ENCODE measurements around the gene ADAM12. TPM values are rescaled to one million over a fixed set of nuclear protein-coding genes. Genes with fewer than 3 reads are reported as not detected.

Gene ADAM12
- total and polyA plus RNA-seq, 2 experiments from 2014 or later: 0.13 to 0.87 TPM

DNA sequence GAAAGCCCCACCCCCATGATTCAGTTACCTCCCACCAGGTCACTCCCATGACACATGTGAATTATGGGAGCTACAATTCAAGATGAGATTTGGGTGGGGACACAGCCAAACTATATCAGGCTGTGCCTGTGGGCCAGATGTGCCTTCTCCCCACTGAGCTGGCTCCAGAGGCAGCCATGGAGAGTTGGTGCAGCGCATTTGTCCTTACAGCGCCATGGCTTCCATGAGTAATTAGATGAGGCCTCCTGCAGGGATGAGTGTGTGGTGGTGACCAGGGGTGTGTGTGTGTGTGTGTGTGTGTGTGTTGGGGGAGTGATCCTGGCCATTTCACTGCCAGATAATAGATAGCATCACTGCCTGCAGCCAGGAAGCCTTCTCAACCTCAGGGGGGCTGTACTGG lies 397.3 kb downstream of the ADAM12 start (continued):
- no peak for TF ChIP-seq ZNF331 (CRISPR knock-in tag; IDR thresholded peaks at IDR 0.05; ENCODE audit: low read depth)

DNA sequence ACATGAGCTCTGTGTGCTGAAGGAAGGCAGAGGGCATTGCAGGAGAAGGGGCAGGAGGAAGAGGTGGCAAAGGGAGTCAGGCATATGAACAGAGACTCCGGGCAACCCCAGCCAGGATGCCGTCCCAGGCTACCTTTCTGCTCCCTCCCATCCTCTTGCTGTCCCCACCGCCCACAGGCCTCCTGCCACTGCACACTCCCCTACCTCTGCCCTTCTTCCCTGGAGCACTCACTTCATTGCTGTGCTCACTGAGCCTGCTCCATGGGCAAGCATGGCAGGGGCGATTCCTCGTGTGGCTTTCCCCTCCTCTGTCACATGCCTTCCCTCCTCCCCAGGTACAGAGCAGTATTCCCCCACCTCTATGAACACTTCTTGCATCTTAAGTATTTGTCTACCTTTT lies 398.5 kb downstream of the ADAM12 start:
- TF ChIP-seq EZH2 (IDR thresholded peaks at IDR 0.05; ENCODE audit: low read depth, unreplicated experiment) (no peak), STAT1 (IDR thresholded peaks at IDR 0.05; ENCODE audit: unreplicated experiment) (no peak), ZNF114 (CRISPR knock-in tag; IDR thresholded peaks at IDR 0.05) (no peak), CREB1 (CRISPR knock-in tag; IDR thresholded peaks at IDR 0.05; ENCODE audit: low read depth) (no peak), NANOG (IDR thresholded peaks at IDR 0.05; ENCODE audit: borderline replicate concordance) (no peak), JUNB (IDR thresholded peaks at IDR 0.05; ENCODE audit: unreplicated experiment) (no peak)
- TF ChIP-seq, protein P1, sequence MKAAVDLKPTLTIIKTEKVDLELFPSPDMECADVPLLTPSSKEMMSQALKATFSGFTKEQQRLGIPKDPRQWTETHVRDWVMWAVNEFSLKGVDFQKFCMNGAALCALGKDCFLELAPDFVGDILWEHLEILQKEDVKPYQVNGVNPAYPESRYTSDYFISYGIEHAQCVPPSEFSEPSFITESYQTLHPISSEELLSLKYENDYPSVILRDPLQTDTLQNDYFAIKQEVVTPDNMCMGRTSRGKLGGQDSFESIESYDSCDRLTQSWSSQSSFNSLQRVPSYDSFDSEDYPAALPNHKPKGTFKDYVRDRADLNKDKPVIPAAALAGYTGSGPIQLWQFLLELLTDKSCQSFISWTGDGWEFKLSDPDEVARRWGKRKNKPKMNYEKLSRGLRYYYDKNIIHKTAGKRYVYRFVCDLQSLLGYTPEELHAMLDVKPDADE (IDR thresholded peaks at IDR 0.05): no peak
- TF ChIP-seq, protein P2, sequence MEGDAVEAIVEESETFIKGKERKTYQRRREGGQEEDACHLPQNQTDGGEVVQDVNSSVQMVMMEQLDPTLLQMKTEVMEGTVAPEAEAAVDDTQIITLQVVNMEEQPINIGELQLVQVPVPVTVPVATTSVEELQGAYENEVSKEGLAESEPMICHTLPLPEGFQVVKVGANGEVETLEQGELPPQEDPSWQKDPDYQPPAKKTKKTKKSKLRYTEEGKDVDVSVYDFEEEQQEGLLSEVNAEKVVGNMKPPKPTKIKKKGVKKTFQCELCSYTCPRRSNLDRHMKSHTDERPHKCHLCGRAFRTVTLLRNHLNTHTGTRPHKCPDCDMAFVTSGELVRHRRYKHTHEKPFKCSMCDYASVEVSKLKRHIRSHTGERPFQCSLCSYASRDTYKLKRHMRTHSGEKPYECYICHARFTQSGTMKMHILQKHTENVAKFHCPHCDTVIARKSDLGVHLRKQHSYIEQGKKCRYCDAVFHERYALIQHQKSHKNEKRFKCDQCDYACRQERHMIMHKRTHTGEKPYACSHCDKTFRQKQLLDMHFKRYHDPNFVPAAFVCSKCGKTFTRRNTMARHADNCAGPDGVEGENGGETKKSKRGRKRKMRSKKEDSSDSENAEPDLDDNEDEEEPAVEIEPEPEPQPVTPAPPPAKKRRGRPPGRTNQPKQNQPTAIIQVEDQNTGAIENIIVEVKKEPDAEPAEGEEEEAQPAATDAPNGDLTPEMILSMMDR (conservative IDR thresholded peaks at IDR 0.05; ENCODE audit: low read depth in 2 of 2): no peak

GRCh38 chr10:125985557-125986240 lies 402.6 kb downstream of the ADAM12 start:
- Mint-ChIP-seq H3K4me3 (no peak overlapping the region), H3K4me1 (peaks cover 11% of the 10 kb centered on the region), H3K27ac (no peak overlapping the region), H3K36me3 (ENCODE audit: low read depth) (peaks cover 2% of the 10 kb centered on the region; the same call in 1 of the 3 replicates), H3K9me3 (peaks cover 7% of the 10 kb centered on the region; the same call in 2 of the 3 replicates), H3K27me3 (ENCODE audit: insufficient read depth, low read depth, poor library complexity) (no peaks in the 10 kb centered on the region)
- Histone ChIP-seq H3K9me2 (ENCODE audit: insufficient read depth) (peaks cover 6% of the 10 kb centered on the region; the same call in 1 of the 2 replicates), H3K4me2 (no peak overlapping the region), H2AFZ (no peak overlapping the region), H3K79me2 (replicated peaks; ENCODE audit: insufficient read depth) (no peaks in the 10 kb centered on the region), H3K4me3 (no peak overlapping the region), H4K20me1 (replicated peaks; ENCODE audit: insufficient read depth) (no peaks in the 10 kb centered on the region), H3K36me3 (ENCODE audit: insufficient read depth) (no peaks in the 10 kb centered on the region), H3F3A (replicated peaks; ENCODE audit: low read depth) (no peaks in the 10 kb centered on the region), H3K27ac (ENCODE audit: low read depth) (no peak overlapping the region), H3K4me1 (ENCODE audit: insufficient read depth) (peaks cover 5% of the 10 kb centered on the region; the same call in 1 of the 2 replicates), H3K27me3 (ENCODE audit: insufficient read depth) (no peaks in the 10 kb centered on the region)
- DNase-seq (ENCODE audit: low spot score): no peak
- no peak for ATAC-seq
- TF ChIP-seq NANOG (IDR thresholded peaks at IDR 0.05; ENCODE audit: borderline replicate concordance) (no peak), STAT1 (IDR thresholded peaks at IDR 0.05; ENCODE audit: unreplicated experiment) (no peak)
- TF ChIP-seq, protein P3, sequence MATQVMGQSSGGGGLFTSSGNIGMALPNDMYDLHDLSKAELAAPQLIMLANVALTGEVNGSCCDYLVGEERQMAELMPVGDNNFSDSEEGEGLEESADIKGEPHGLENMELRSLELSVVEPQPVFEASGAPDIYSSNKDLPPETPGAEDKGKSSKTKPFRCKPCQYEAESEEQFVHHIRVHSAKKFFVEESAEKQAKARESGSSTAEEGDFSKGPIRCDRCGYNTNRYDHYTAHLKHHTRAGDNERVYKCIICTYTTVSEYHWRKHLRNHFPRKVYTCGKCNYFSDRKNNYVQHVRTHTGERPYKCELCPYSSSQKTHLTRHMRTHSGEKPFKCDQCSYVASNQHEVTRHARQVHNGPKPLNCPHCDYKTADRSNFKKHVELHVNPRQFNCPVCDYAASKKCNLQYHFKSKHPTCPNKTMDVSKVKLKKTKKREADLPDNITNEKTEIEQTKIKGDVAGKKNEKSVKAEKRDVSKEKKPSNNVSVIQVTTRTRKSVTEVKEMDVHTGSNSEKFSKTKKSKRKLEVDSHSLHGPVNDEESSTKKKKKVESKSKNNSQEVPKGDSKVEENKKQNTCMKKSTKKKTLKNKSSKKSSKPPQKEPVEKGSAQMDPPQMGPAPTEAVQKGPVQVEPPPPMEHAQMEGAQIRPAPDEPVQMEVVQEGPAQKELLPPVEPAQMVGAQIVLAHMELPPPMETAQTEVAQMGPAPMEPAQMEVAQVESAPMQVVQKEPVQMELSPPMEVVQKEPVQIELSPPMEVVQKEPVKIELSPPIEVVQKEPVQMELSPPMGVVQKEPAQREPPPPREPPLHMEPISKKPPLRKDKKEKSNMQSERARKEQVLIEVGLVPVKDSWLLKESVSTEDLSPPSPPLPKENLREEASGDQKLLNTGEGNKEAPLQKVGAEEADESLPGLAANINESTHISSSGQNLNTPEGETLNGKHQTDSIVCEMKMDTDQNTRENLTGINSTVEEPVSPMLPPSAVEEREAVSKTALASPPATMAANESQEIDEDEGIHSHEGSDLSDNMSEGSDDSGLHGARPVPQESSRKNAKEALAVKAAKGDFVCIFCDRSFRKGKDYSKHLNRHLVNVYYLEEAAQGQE (IDR thresholded peaks at IDR 0.05; ENCODE audit: unreplicated experiment): no peak

More for the DNA sequence above, 398.5 kb downstream of the ADAM12 start:
- no peaks in the 10 kb centered on the region for H3K27me3 Mint-ChIP-seq (ENCODE audit: insufficient read depth, low read depth, poor library complexity)
- Histone ChIP-seq H3K27ac (ENCODE audit: low read depth) (no peak overlapping the region), H3K4me1 (ENCODE audit: insufficient read depth) (no peaks in the 10 kb centered on the region), H3K27me3 (ENCODE audit: insufficient read depth) (no peaks in the 10 kb centered on the region), H2AFZ (no peak overlapping the region), H3F3A (replicated peaks; ENCODE audit: low read depth) (no peaks in the 10 kb centered on the region), H3K9me2 (ENCODE audit: insufficient read depth) (peaks cover 6% of the 10 kb centered on the region; the same call in 1 of the 2 replicates), H3K4me3 (no peak overlapping the region), H4K20me1 (replicated peaks; ENCODE audit: insufficient read depth) (no peaks in the 10 kb centered on the region), H3K36me3 (ENCODE audit: insufficient read depth) (no peaks in the 10 kb centered on the region), H3K4me2 (no peak overlapping the region), H3K79me2 (replicated peaks; ENCODE audit: insufficient read depth) (no peaks in the 10 kb centered on the region)
- ATAC-seq (no peak), DNase-seq (ENCODE audit: low spot score) (no peak)
- H3K36me3 Mint-ChIP-seq (ENCODE audit: low read depth): peaks cover 2% of the 10 kb centered on the region; the same call in 1 of the 3 replicates
- H3K9me3 Mint-ChIP-seq: peaks cover 12% of the 10 kb centered on the region; the same call in 2 of the 3 replicates
- H3K4me3 Mint-ChIP-seq: no peak overlapping the region
- no peaks in the 10 kb centered on the region for H3K4me1 Mint-ChIP-seq
- H3K27ac Mint-ChIP-seq: no peak overlapping the region
